ENCODE results near the gene TFCP2. TPM values are rescaled to one million over a fixed set of nuclear protein-coding genes. Genes with fewer than 3 reads are reported as not detected.

TFCP2 gene
- total RNA-seq, 1 experiment from 2014 or later: 33.9 TPM

- no TSS peak for BruUV-seq (replicated peaks)
- ATAC-seq: no peak
- in situ Hi-C loops (cut with HindIII; ENCODE audit: low pct_unique_long_range_greater_than_20kb, low sequenced_read_pairs): no loop called here
- Histone ChIP-seq H3K9me3 (ENCODE audit: control insufficient read depth, insufficient read depth, low read depth, low read length) (no peaks in the 10 kb centered on the region), H3K4me3 (ENCODE audit: low read depth in 2 of 2, low read length in 2 of 2) (no peak overlapping the region), H3K4me1 (ENCODE audit: control insufficient read depth, insufficient read depth, low read length) (no peaks in the 10 kb centered on the region), H3K27me3 (ENCODE audit: control insufficient read depth, insufficient read depth, low read length) (no peaks in the 10 kb centered on the region), H3K27ac (ENCODE audit: low read length) (no peak overlapping the region), H3K36me3 (ENCODE audit: control insufficient read depth, insufficient read depth, low read length) (no peaks in the 10 kb centered on the region)
- intact Hi-C loops (cut with micrococcal nuclease; ENCODE audit: unreplicated experiment): no loop called here
- no peak for DNase-seq (ENCODE audit: low read depth, low spot score)
- POLR2A ChIA-PET: no interaction called here
- CTCF ChIA-PET: no interaction called here
- TF ChIP-seq SIN3A (IDR thresholded peaks at IDR 0.05; ENCODE audit: borderline replicate concordance, insufficient read depth, low read depth, low read length) (no peak), POLR2AphosphoS5 (IDR thresholded peaks at IDR 0.05; ENCODE audit: low read depth, low read length) (no peak), TCF7L2 (IDR thresholded peaks at IDR 0.05; ENCODE audit: low read depth, low read length) (no peak), REST (IDR thresholded peaks at IDR 0.05; ENCODE audit: insufficient read depth in 1 of 2, low read depth in 2 of 2, low read length in 1 of 2) (no peak), CTCF (IDR thresholded peaks at IDR 0.05) (no peak)
These were observed 40.2 kb downstream of the TFCP2 start for GRCh38 chr12:51132693-51133092.

GRCh38 chr12:51131745-51132521 is 41.0 kb downstream of the TFCP2 start:
- H3K4me3 ChIP-seq (ENCODE audit: low read depth in 2 of 2, low read length in 2 of 2): no peak overlapping the region
- TF ChIP-seq CTCF (IDR thresholded peaks at IDR 0.05) (no peak), REST (IDR thresholded peaks at IDR 0.05; ENCODE audit: insufficient read depth in 1 of 2, low read depth in 2 of 2, low read length in 1 of 2) (no peak), POLR2AphosphoS5 (IDR thresholded peaks at IDR 0.05; ENCODE audit: low read depth, low read length) (no peak), TCF7L2 (IDR thresholded peaks at IDR 0.05; ENCODE audit: low read depth, low read length) (no peak), SIN3A (IDR thresholded peaks at IDR 0.05; ENCODE audit: borderline replicate concordance, insufficient read depth, low read depth, low read length) (no peak)
- ATAC-seq (no peak), DNase-seq (ENCODE audit: low read depth, low spot score) (no peak)
- H3K9me3 ChIP-seq (ENCODE audit: control insufficient read depth, insufficient read depth, low read depth, low read length): no peaks in the 10 kb centered on the region
- H3K27me3 ChIP-seq (ENCODE audit: control insufficient read depth, insufficient read depth, low read length): no peaks in the 10 kb centered on the region
- H3K36me3 ChIP-seq (ENCODE audit: control insufficient read depth, insufficient read depth, low read length): no peaks in the 10 kb centered on the region
- POLR2A ChIA-PET: no interaction called here
- intact Hi-C loops (cut with micrococcal nuclease; ENCODE audit: unreplicated experiment): no loop called here
- CTCF ChIA-PET: no interaction called here
- no peaks in the 10 kb centered on the region for H3K4me1 ChIP-seq (ENCODE audit: control insufficient read depth, insufficient read depth, low read length)
- no TSS peak for BruUV-seq (replicated peaks)
- no peak overlapping the region for H3K27ac ChIP-seq (ENCODE audit: low read length)
- in situ Hi-C loops (cut with HindIII; ENCODE audit: low pct_unique_long_range_greater_than_20kb, low sequenced_read_pairs): no loop called here

Measured in Panc1 (cell line).